Activated T-cell treated with anti-CD3 and anti-CD28 coated beads for 4 hours (primary cell): ENCODE data around the gene MGAT4A.
"Not testable (repeated sequence)": the region's sequence is repeated elsewhere in the genome, so short reads cannot be mapped to it uniquely, and the experiment has no call there.

Source experiments
- DNase-seq: peaks from one replicate; pipeline ENCODE4 v3.0.0-alpha.2; 2020

MGAT4A gene

DNA sequence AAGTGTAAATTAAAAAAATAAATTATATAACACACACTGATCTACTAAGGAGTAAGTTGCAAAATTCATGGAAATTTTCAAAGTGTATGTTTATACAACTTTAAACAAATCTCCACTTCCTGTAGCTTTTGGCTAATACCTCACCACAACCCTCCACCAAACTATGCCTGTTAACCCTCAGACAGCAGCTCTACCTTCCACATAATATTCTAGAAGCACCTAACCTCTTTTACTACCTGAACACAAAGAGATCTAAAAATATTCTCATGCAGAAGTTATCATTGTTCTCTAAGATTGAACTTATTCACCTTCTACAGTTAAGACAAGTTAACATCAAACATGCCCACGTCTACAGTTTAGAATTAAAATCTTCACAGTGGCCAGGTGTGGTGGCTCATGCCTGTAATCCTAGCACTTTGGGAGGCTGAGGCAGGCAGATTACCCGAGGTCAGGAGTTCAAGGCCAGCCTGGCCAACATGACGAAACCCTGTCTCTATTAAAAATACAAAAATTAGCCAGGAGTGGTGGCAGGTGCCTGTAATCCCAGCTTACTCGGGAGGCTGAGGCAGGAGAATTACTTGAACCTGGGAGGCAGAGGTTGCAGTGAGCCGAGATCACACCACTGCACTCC lies 2.7 kb downstream of the MGAT4A start:
- DNase-seq: not testable (repeated sequence)

DNA sequence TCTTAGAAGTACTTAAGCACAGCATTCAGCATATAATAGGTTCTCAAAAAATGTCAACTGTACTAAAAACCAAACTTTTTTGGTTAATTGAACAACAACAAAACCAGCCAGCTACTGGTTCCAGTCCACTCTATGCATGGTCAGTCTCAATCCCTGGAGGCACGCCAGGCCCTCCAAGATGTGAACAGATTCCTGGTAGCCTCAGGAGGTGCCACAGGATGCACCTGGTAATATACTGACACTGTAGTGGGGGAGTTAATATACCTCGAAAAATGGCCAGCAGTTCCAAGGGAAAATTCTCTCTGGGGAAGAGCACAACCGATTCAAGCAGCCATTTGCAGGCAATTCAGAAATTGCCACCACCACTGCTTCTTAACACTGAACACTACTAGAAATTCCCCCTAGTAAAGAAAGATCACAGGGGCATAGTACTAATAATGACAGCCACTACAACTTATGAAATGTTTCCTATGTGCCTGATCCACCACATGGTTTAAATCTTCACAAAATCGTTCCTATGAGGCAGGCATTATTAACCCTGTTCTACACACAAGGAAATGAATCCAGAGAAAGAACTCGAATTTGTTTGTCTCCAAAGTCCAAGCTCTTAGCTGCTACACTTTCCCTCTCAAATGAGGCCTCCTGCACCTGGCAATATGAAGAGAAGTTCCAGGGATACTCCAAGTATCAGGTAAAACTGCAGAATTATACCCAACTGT lies 3.4 kb downstream of the MGAT4A start:
- DNase-seq: no peak

DNA sequence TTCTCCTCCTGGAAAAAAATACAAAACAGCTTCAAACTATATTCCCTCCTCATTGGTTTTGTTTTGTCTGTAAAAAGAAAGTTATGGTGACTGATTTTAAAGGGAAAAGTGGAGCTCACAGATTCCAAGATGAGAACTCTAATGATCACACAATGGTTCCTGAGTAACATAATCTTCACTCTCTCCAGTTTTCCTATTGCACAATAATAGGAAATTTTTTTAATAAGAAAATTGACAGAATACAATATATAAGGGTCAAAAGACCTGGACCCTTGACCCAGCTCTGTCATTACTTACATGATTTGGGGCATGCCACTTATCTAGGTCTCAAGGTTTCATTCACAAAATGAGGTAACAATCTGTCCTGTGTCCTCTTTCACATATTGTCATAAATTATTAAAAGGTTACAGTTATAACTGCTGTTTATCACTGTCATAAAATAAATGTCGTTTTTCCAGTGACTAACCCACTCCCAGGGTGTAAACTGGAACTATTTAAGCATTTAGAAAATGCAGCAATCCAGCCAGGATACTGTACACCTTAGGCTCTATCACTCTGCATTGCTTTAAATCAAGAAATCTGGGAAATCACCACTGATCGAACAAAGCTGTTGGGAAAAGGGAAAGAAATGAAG lies 4.1 kb downstream of the MGAT4A start:
- no peak for DNase-seq

DNA sequence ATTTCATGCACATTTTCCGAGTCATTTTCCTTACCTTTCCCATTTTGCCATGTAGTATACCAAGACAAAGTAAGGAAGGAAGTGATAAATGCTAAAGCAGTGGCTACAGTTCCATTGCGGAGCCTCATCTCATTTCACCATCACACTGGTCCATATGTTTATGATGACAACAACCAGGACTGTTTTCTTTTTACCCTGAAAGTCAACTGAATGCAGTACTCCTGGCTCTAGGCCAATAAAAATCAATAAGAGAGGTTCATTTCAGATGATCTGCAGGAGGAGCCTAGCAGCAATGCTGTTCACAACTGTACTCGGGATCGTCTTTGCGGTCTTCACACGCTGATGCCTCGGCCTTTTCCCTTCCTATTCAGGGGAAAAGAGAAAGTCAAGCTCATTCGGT lies 4.7 kb downstream of the MGAT4A start:
- DNase-seq: no peak

DNA sequence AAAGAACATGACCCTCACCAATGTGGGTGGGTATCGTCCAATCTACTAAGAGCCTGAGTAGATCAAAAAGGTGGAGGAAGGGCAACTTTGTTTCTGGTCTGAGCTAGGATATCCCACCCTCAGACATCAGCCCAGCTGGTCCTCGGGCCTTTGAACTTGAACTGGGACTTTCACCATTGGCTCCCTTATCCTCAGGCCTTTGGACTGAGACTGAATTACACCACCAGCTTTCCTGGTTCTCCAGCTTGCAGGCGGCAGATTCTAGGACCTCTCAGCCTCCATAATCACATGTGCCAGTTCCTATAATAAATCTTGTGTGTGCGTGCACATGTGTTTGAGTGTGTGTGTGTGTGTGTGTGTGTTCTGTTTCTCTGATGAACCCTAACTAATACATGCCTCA lies 10.6 kb downstream of the MGAT4A start:
- no peak for DNase-seq

DNA sequence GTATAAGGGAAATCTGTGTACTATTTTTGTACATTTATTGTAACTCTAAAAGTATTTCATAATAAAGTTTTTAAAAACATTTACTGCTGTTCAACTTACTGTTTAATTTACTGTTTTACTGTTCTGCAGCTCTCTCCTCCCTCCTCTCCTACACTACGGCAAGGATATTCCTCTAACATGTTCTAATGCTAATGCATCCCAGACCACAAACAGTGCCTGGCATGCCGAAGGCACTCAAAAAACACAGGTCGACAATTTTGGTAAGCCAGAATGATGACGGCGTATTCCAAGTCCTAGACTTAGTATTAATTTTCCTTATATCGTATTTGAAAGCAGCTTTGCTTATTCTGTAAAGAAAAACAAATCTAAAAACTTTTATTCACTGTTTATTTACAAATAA lies 13.3 kb downstream of the MGAT4A start:
- DNase-seq: no peak

DNA sequence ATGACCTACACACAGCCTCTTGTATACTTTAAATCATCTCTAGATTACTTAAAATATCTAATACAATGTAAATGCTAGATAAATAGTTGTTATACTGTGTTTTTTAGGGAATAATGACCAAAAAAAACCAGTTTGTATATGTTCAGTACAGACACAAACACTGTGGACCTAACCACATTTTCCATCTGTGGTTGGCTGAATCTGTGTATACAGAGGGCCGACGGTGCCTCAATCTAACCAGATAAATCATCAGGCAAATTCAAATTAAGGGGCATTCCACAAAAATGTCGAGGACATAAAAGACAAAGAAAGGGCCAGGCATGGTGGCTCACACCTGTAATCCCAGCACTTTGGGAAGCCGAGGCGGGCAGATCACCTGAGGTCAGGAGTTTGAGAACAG lies 14.1 kb downstream of the MGAT4A start:
- DNase-seq: no peak

DNA sequence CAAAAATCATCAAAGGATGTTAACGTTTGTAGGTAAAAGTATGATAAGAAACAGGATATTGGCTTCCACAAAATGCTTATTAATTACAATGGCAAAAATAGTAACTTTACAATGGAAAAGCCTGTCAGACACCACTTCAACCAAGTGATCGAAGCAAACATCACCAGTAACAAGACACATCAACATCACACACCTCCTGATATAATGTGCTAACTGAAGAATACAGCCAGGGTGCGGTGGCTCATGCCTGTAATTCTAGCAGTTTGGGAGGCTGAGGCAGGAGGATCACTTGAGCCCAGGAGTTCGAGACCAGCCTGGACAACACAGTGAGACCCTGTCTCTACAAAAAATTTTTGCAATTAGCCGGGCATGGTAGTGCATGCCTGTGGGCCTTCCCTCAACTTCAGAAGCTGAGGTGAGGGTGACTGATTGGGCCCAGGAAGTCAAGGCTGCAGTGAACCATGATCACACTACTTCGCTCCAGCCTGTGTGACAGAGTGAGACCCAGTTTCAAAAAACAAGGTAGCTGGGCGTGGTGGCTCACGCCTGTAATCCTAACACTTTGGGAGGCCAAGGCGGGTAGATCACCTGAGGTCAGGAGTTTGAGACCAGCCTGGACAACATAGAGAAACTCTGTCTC lies 15.0 kb downstream of the MGAT4A start:
- DNase-seq: no peak

DNA sequence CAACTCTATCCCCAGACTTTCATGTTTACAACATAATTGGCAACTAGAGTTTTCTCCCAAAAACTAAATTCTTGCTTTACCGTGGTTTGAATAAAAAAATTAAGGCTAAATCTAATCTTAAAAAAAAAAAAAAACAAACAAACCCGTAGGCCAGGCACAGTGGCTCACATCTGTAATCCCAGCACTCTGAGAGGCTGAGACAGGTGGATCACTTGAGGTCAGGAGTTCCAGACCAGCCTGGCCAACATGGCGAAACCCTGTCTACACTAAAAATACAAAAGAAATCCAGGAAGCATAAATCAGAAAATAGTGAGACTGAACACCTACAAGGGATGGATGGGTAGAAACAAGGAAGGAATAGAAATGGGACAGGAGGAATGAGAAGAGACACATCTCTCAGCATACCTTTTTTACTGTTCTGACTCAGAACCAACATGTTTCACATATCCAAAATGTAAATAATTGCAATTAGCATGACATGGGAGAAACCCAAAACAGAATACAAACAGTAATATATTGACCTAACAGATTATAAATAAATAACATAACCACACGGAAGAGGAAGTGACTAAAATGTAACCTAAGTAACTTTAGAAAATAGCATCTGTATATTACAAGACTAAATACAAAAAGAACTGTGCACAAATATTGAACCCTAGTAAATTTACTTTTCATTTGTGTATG lies 17.5 kb downstream of the MGAT4A start:
- no peak for DNase-seq

DNA sequence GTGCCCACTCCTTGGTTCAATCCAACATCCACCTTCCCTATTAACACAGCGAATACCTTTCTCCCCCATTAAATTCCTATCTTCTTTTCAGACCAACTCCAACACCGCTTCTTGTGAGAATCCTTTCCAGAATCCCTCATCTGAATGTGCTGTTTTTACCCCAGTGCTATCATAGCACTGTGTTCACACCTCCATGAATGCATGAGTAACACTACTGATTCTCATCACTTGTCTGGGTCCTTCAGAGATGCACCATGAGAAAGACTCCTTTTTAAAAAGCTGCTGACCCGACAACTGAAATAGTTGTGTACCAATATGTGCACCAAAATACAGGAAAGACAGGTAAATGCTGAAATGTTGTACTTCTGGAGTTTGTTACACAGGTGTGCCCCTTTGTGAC lies 18.8 kb downstream of the MGAT4A start:
- no peak for DNase-seq

DNA sequence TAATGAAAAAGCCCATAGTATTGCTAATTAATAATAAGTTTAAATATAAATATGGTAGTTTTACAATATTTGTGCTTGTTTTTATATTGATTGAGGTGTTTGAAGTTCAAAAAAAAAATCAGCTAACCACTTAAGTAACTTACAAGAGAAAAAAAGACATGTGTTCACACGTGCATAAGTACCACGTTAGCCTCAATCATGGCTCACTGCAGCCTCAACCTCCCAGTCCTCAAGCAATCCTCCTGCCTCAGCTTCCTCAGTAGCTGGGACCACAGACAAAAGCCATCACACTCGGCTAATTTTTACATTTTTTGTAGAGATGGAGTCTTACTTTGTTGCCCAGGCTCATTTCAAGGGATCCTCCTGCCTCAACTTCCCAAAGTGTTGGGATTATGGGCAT lies 19.4 kb downstream of the MGAT4A start:
- no peak for DNase-seq

DNA sequence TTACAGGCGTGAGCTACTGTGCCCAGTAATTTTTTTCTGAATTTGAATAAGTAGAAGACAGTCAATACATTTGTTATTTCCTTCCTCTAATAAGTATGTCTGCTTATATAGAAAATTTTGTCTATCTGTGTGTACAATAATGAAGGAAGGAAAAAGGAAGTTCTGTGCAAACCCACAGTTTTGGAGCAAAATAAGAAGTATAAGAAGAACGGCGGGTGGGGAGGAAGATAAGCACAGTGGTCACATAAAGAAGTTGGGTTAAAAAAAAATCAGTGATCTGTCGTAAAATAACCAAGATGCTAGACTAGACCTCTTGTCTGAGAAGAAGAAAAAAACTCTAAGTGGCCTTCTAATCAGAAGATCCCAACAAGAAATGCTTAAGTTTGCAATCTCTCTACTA lies 20.2 kb downstream of the MGAT4A start:
- no peak for DNase-seq

DNA sequence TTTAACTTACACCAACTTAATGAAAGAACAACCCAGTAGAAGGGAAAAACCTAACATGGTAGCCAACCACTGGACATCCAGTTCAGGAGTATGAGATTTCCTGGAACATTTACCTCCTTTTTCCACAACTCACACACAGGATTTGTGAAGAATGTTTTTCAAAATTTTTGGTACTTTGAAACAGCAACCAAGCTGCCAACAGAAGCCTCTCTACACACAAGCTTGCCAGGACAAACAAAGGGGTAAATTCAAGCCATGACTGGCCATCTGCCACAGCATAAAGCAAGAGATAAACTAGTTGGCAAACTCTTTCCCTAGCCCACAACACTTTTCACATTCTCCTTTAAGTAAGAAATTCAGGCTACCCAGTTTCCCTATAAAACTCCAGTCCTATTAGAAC lies 21.4 kb downstream of the MGAT4A start:
- DNase-seq: no peak

DNA sequence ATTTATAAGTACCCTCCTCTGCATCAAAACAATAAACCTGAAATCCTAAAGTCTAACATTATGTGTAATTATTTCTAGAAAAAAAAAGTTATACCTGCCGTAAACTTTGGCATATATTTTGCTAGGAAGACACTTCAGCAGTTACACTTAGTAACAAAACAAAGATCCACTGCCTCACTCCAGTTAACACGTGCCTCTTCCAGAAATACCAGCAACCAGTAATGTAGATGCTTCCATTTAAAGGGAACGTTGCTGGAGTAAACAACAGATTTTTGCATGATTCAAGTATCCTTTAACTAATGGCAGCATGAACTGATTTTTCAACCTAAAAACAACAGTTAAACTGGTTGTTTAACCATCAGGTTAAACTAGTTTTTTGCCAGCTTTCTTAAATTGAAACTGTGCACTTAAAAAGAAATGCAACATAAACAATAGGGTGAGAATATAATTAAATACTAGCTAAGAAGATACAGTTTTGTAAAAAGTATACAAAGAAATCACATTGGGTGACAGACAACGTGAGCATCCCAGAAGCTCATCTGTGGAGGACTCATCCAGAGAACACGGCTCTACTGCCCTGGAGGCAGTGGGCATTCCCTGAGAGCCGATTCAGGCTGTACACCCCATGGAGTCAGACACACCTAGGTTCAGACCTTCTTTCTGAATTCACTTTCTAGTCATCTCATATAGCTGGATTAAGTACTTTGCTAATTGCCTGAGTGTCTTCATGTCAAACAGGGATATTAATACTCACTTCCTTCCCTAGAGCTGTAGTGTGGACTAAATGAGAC lies 22.3 kb downstream of the MGAT4A start:
- no peak for DNase-seq

DNA sequence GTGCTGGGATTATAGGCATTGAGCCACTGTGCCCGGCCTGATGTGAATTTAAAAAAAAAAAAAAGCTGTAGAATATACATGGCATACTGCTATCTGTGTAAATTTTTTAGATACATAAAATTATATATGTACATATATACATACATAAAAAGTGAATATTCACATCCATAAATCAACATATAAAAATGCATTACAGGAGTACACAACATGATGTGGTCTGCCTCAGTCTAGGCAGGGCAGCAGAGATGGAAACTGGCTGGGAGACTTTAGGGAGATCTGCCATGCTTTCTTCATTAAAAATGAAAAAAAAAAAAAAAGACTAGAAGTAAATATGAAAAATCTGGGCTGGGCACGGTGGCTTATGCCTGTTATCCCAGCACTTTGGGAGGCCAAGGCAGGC lies 24.3 kb downstream of the MGAT4A start:
- no peak for DNase-seq

DNA sequence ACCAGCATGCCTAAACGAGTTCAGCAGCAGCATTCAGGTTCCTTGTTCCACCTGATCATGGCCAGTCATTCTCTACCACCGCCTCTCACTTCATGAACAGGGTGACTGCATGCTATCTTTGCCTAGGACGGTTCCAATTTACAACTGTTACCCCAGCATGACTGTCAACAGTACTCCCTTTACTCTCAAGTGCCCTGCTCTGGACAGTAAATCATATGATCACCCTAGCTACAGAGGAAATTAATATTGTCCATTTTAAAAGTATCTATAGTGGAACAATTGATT lies 25.7 kb downstream of the MGAT4A start:
- DNase-seq: no peak

DNA sequence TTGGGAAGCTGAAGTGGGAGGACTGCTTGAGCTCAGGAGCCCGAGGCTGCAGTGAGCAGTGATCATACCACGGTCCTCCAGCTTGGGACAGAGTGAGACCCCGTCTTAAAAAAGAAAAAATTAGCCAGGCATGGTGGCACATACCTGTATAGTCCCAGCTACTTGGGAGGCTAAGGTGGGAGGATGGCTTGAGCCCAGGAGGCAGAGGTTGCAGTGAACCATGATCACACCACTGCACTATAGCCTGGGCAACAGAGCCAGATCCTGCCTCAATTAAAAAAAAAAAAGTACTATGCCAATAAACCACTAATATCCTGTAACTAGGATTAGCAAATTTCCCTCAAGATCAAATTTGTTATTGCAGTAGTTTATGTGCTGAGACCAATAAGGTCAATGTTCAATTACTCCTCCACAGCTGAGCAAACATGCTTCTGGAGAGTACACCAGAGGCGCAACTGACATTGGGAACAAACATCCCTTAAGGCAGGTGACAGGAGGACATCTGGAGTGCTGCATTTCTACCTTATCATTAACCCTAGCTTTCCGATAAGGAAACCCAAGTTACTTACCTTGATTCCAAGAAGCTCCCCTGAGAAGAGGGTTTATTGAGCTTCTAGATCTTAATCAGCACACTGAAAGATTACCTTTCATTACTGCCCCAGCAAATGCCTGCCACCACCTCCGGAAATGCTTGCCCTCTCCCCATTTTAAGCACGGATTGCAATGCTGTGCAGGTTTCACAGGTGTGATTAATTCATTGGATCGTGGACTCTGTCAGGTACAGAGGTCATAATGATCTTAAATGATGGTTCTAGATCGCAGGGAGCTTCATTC lies 26.2 kb downstream of the MGAT4A start:
- DNase-seq: no peak

DNA sequence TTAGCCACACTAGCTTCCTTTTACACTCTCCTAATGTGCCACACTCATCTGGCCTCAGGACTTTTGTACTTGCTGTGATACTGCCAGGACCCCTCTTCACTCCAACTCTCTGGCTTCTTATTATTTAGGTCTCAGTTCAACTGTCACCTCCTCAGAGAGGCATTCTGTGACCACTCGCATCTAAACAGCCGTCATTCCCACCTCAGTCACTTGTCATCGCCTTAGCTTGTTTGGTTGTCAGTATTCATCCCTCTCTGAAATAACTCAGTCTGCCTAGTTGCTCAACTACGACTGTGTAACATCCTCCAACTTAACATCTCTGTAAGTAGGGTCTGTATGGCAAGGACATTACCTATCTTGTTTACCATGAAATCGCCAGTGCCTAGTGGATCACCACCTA lies 27.2 kb downstream of the MGAT4A start:
- no peak for DNase-seq

DNA sequence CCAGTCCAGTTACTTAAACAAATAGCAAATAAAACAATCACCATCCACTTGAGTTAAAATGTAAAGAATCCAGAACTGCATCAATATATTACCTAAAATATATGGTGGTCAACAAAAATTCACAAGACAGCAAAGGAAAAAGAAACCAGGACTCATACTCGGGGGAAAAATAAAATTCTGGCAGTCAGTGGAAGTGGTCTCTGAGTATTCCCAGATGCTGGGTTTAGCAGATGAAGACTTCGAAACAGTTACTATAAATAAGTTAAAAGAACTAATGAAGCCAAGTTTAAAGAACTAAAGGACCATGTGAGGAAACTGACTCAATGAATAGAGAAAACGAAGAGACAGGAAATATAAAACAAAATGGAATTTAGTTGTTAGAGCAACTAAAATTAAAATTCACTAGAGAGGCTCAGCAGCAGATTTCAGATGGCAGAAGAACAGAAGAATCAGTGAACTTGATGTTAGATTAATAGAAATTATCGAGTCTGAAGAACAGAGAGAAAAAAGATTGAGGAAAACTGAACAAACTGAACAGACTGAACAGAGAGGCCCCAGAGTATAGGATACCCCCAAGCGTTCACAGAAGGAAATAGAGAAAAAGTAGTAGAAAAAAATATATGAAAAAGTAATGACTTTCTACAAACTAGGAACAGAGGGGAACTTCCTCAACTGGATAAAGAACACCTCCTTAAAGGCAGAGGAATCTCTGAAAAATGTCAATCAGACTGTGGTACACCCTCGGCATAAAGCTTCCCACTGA lies 27.9 kb downstream of the MGAT4A start:
- no peak for DNase-seq

DNA sequence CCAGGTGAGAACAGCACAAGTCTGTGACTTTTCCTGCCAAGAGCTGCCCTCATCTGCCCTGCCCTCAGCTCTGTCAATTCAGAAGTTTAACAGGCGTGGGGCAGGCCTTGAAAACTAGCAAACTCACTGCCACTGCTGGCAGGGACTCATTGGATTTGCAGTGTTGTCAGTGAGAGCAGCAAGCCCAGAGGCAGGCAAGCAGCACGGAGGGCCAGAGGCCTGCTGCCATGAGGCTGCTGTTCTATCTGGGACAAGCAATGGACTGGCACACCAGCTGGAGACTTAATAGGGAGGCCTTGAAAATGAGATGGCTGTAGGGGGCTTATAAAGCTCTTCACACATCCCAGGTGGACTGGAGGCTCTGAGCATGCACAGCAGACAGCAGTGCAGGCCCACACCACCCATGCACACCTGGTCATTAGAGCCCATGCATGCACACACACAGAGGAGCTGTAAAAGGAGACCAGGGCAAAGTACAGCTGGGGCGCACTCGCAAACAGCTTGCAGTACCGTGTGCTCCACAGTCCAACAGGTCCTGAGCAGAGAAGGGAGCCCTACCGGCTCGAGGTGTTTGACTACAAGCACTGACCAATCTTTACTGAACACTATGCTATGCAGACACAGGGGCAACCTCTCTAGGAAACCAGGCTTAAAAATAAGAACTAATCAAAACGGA lies 28.7 kb downstream of the MGAT4A start:
- no peak for DNase-seq

DNA sequence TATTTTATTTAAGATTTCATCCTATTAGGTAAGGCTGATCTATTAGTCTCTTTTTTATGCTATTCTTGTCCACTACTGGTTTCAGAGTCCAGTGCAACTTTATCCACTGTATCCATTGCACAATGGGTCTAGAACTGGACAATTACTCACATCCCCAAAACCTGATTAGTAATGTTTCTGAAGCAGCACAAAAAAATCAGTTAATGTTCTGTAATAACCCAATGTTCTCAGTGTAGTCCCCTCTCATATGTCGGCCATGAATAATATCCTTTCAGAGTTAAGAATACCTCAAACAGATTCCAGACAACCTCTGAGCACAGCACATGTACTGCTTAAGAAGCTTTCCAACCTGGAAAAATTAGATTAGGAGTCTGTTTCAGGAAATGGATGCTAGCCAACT lies 29.7 kb downstream of the MGAT4A start:
- DNase-seq: no peak
